Peyer's patch (tissue), 4 donors: ENCODE results near the gene SPDYE17. TPM values are rescaled to one million over a fixed set of nuclear protein-coding genes. Genes with fewer than 3 reads are reported as not detected.
"Not testable (repeated sequence)": the region's sequence is repeated elsewhere in the genome, so short reads cannot be mapped to it uniquely, and the experiment has no call there.

ENCODE experiments used
- DNase-seq, 3 donors: peaks; one replicate each; pipeline ENCODE4 v3.0.0-alpha.2; 2017 to 2019
- H3K27ac ChIP-seq, 4 donors: fragments of 200-600 bp; sonication (generic); one replicate each; pipeline ENCODE4 v1.5.1; 2016 to 2019
- H3K27me3 ChIP-seq, 2 donors: fragments of 200-600 bp; sonication (generic); one replicate each; pipeline ENCODE4 v1.5.1; 2019
- H3K36me3 ChIP-seq, 3 donors: fragments of 200-600 bp; sonication (generic); one replicate each; pipeline ENCODE4 v1.5.1; 2016 to 2019
- H3K4me1 ChIP-seq, 4 donors: fragments of 200-600 bp; sonication (generic); one replicate each; pipeline ENCODE4 v1.5.1; 2016 to 2019
- H3K4me3 ChIP-seq, 4 donors: fragments of 200-600 bp; sonication (generic); 1 replicate in 3 of 4; 2 replicates in 1 of 4; pipeline ENCODE4 v1.5.1; 2016 to 2019; ENCODE audit warnings: mild to moderate bottlenecking in 1 of 4
- H3K9me3 ChIP-seq, 4 donors: fragments of 200-600 bp; sonication (generic); one replicate each; pipeline ENCODE4 v1.5.1; 2016 to 2019; ENCODE audit warnings: mild to moderate bottlenecking in 1 of 4
- CTCF ChIP-seq, 6 experiments: fragments of 450-650 bp in 4 of 6; fragments of 200-600 bp in 2 of 6; sonication (generic) in 1 of 6; IDR thresholded peaks; one replicate each; pipeline ENCODE4 v1.5.1; 2017 to 2019; ENCODE audit warnings: antibody characterized with exemption in 6 of 6, mild to moderate bottlenecking in 3 of 6, moderate library complexity in 1 of 6
- POLR2A ChIP-seq, 2 donors: fragments of 450-650 bp; IDR thresholded peaks; one replicate each; pipeline ENCODE4 v1.5.1; 2017; ENCODE audit warnings: antibody characterized with exemption in 2 of 2, mild to moderate bottlenecking in 2 of 2, moderate library complexity in 2 of 2
- total RNA-seq, 4 donors: library from RNA; depleted of rRNA; stranded (reverse); fragments of >200 nt; gene quantifications; one replicate each; pipeline ENCODE4 v1.1.0, GENCODE V29; 2016

SPDYE17 gene
- total RNA-seq, 4 donors from 2014 or later, result not detected

GRCh38 chr7:77005461-77006057 lies 26.6 kb downstream of the SPDYE17 start:
- not testable (repeated sequence) for H3K36me3 ChIP-seq, H3K4me3 ChIP-seq, H3K27ac ChIP-seq, H3K4me1 ChIP-seq, H3K9me3 ChIP-seq, H3K27me3 ChIP-seq
- DNase-seq, result peak in 2 of 3 donors; percentile 44

- not testable (repeated sequence) for H3K27ac ChIP-seq, H3K36me3 ChIP-seq, DNase-seq, H3K9me3 ChIP-seq, H3K27me3 ChIP-seq, H3K4me3 ChIP-seq, H3K4me1 ChIP-seq
These were observed 28.0 kb downstream of the SPDYE17 start for GRCh38 chr7:77004151-77004550.

GRCh38 chr7:77003241-77003640 lies 28.9 kb downstream of the SPDYE17 start:
- not testable (repeated sequence) for H3K4me1 ChIP-seq, H3K9me3 ChIP-seq, H3K36me3 ChIP-seq, H3K4me3 ChIP-seq, H3K27ac ChIP-seq, H3K27me3 ChIP-seq
- peak in 1 of 3 donors; percentile 40 for DNase-seq

GRCh38 chr7:77002678-77003233 lies 29.4 kb downstream of the SPDYE17 start:
- not testable (repeated sequence) for H3K4me1 ChIP-seq, H3K4me3 ChIP-seq, H3K27me3 ChIP-seq, H3K36me3 ChIP-seq, H3K9me3 ChIP-seq
- peak in 2 of 3 donors; percentile 31 to 34 for DNase-seq
- H3K27ac ChIP-seq, result peak overlapping the region in 1 of 4 donors; percentile 35

GRCh38 chr7:77002104-77002503 lies 30.1 kb downstream of the SPDYE17 start:
- H3K36me3 ChIP-seq, H3K4me3 ChIP-seq, H3K27me3 ChIP-seq, H3K9me3 ChIP-seq, H3K4me1 ChIP-seq: not testable (repeated sequence)
- peak overlapping the region in 1 of 4 donors; percentile 35 for H3K27ac ChIP-seq
- peak in 2 of 3 donors; percentile 45 to 46 for DNase-seq

- not testable (repeated sequence) for DNase-seq, H3K4me3 ChIP-seq
These were observed 32.6 kb downstream of the SPDYE17 start for GRCh38 chr7:76999474-77000107.

GRCh38 chr7:76998764-76999450 lies 33.3 kb downstream of the SPDYE17 start:
- H3K36me3 ChIP-seq, H3K4me3 ChIP-seq, H3K4me1 ChIP-seq, H3K27me3 ChIP-seq, H3K27ac ChIP-seq, H3K9me3 ChIP-seq: not testable (repeated sequence)
- DNase-seq, result peak in 1 of 3 donors; percentile 54

More at GRCh38 chr7:76999474-77000107, 32.6 kb downstream of the SPDYE17 start:
- H3K27me3 ChIP-seq, H3K27ac ChIP-seq, H3K9me3 ChIP-seq, H3K4me1 ChIP-seq, H3K36me3 ChIP-seq: not testable (repeated sequence)

GRCh38 chr7:76998285-76998589 lies 33.9 kb downstream of the SPDYE17 start:
- Histone ChIP-seq H3K27ac (peak overlapping the region in 1 of 4 donors; percentile 35), H3K4me1 (no peaks in the 10 kb centered on the region)
- no peak for DNase-seq

More at GRCh38 chr7:76998285-76998589, 33.9 kb downstream of the SPDYE17 start:
- Histone ChIP-seq H3K4me3 (no peak overlapping the region), H3K9me3 (no peaks in the 10 kb centered on the region), H3K27me3 (no peaks in the 10 kb centered on the region), H3K36me3 (peaks cover 0 to 7% (median 0%) of the 10 kb centered on the region in 3 donors)
- TF ChIP-seq POLR2A (IDR thresholded peaks at IDR 0.05), result no peak
- no peak for TF ChIP-seq CTCF (IDR thresholded peaks at IDR 0.05)
